Measurements from ENCODE around the gene ANKS1B. TPM values are rescaled to one million over a fixed set of nuclear protein-coding genes. Genes with fewer than 3 reads are reported as not detected.

Gene ANKS1B
- polyA plus RNA-seq, 3 donors = 3.9 to 5.2 (median 4.6) TPM

DNA sequence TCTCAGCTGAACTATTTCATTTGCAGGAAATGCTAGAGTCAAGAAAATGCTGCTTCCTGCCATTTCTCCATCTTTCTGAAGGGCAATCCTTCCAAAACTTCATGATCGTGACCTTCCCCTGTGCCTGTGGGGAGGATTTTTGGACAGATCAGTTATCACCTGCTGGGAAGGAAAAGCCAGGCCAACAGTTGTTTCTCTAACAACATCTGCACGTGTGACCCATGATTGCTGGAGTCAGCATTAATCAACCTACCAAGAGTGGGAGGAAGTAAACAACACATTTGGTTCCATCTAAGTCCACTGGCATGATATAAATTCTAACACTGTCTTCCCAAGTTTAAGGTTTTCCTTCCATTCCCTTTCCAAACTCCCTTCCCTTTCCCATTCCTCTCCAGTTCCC is 1167.0 kb downstream of the ANKS1B start:
- DNase-seq (ENCODE audit: extremely low read depth in 1 of 11, low read depth in 9 of 11, low spot score in 4 of 11) = peak in 7 of 11 donors; percentile 10 to 25 (median 15)

DNA sequence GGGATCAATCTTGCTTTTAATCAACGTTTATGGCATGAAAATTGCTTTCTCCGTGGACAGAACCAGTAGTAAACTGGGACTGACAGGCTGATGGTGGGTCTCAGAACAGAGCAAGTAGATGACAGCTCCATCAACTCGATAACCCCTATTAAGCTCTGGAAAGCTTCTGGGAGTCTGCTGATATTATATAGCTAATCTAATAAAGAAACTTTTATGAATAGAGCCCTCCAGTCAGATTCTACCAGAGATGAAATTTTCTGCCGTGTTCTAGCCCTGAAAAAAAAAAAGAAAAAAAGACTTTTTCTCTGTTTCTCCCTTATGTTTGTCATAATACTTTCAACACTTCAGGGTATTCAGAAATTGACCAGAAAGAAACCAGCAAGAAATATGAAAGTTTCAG is 1168.0 kb downstream of the ANKS1B start:
- no peak for DNase-seq (ENCODE audit: extremely low read depth in 1 of 11, low read depth in 9 of 11, low spot score in 4 of 11)

DNA sequence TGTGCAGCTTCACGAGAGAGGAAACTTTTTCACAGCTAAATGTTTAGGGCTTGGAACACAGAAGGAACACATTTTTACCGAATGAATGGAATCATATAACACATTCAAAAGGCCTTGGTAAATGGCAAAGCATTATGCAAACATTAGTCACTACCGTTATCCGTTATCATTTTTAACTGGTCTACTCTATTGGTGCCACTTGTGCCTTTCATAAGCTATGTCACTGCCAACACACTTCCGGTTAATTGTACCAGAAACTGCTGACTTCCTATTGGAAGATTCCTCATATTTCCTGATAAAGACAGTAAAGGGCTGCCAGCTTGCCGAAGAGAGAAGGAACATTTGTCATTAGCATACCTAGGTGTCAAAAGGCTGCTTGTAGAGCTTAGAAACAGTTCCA is 1170.5 kb downstream of the ANKS1B start:
- no peak for DNase-seq (ENCODE audit: extremely low read depth in 1 of 11, low read depth in 9 of 11, low spot score in 4 of 11)

DNA sequence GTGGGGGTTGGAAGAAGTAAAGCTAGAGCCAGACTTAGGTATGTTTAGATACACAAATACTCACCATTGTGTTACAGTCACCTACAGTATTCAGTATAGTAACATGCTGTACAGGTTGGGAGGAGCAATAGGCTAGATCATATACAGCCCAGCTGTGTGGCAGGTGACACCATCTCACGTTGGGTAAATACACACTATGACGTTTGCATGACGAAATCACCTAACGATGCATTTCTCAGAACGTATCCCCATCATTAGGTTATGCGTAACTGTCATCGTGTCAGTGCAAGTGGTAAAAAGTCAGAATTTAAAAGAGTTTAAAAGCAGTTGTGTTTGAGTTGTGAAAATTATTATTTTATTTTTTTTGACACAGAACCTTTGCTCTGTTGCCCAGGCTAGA is 1172.5 kb downstream of the ANKS1B start:
- no peak for DNase-seq (ENCODE audit: extremely low read depth in 1 of 11, low read depth in 9 of 11, low spot score in 4 of 11)

DNA sequence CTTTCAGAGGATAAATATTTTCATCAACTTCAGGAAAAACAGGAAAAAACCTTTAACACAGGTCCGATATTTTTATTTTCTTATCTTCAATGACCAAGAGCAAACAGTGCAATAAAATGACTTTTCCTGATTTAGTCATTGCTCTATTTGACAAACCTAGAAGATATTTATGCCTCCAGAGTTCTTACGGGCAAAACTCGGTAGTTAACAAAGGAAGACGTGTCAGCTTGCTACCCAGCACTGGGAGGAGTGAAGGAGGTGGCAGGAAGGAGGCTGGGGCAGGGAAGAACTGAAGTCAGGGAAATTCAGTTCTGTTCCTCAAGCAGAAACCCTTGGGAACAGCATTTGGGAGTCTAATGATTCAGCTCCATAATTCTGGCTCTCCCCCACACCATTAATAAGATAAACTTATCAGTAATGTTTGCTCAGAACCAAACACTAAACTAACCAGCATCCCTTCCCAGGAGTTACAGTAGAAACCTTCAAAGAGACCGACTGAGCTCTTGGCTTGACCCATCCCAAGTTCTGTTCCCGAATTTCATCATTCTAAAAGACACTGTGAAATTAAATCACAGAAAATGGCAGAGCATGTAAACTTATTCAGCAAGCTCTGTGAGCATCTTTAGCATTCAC is 1176.4 kb downstream of the ANKS1B start:
- DNase-seq (ENCODE audit: extremely low read depth in 1 of 11, low read depth in 9 of 11, low spot score in 4 of 11) = no peak

DNA sequence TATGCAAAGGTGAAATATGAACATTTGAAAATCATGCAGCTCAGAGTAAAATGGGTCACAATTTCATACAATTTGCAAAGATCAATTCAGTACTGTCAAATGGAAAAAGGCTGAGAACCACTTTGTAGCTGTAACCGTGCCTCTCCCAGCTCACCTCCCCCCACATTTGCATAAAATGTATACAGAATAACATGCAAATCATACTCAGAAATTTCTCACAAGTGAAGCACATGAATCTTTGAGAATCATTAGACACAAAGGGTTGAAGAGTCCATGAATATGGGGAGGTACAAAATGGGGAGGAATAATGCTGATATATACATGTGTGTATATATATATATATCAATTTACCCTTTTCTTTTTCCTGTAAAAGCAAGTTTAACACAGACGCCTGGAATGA is 1177.5 kb downstream of the ANKS1B start:
- no peak for DNase-seq (ENCODE audit: extremely low read depth in 1 of 11, low read depth in 9 of 11, low spot score in 4 of 11)

DNA sequence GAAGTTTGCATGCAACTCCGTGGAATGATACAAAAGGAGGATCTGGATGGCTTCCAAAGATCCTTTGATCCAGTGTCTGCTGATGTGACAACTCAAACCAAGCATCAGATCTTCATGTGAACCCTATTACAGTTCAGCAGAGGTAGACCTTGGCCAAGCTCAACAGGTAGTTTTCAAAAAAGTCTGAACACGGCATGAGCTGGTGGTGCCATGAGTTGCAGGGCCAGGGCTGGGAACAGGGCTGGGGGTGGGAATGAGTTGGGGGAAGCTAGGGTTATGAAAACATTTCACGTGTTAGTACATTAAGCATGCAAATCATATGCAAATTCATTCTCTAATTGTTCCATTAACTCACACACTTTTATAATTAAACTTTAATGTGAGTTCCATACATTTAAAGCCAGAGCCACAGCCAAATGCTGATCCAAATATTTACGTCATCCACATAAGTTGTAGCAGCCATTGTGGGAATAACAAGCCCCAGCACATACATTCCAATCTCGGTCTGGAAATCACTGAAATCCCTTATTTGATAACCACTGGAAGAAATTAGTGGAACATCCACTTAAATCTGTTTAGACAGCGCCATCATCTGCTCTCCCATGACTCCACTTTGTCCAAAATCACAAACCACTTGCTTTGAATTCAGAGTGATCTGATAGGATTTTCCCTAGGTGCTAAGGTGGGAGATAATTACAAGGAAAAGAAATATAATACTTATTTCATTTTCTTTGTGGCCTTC is 1181.1 kb downstream of the ANKS1B start:
- DNase-seq (ENCODE audit: extremely low read depth in 1 of 11, low read depth in 9 of 11, low spot score in 4 of 11) = no peak

DNA sequence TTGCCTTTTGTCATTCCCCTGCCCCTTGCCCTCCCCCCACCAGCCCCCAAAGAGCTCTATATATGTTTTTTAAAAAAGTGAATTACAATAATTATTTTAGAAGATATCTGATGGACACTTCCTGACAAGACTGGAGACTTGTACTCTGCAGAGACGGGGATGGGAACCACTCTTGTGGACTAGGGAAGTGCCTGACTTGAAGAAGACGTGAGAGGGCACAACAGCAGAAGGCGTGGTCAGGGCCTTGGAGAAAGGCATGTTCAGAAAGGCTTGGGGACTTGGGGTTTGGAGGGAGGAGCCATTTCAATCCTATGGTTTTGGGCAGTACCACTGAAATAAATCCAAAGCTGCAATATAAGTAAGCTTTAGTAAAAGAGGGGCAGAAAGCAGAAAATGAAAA is 1184.9 kb downstream of the ANKS1B start:
- no peak for DNase-seq (ENCODE audit: extremely low read depth in 1 of 11, low read depth in 9 of 11, low spot score in 4 of 11)

DNA sequence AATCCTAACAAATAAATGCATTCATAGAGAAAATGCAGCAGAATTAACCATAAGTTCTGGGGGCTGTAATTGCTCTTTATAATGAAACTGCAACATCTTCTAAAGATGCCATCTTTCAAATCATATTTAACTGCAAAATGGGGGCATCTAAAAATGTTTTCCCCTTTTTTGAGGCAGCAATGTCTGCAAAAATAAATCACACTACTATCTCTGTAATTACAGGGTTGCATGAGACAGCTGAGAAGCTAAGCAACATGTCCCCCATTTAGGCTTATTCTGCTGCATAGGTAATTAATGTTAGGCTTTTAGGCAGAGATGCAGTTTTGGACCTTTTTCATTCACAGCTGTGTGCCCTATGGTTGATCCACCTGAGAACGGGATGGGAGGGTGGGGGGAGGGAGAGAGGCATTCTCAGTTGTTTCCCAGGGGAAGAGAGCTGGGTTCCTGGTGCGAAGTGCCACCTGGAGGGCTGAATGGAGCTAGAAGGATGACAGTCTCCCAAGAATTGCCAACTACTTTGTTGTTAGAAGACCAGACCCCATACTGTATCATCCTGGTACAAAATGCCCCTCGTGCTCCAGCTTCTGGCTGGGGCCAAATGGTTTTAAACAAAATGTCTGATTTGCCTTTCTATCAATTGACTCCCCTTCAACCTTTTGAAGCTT is 1185.5 kb downstream of the ANKS1B start:
- DNase-seq (ENCODE audit: extremely low read depth in 1 of 11, low read depth in 9 of 11, low spot score in 4 of 11) = no peak

DNA sequence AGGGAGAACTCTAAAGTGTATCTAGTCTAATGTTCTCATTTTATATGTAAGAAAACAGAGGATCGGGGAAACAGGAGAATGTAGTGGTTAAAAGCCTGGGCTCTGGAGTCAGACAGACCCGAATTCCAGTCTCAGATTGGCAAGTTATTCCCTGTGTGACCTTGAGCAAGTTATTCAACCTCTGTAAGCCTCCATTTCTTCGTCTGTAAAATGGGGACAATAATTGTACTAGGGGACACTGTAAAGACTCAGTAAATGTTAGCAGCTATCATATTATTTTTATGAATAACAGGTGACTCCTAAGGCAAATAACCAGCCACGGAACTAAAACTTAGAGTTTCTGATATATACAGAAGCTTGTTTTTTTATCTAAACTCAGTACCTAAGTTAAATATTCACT is 1187.5 kb downstream of the ANKS1B start:
- DNase-seq (ENCODE audit: extremely low read depth in 1 of 11, low read depth in 9 of 11, low spot score in 4 of 11) = no peak

DNA sequence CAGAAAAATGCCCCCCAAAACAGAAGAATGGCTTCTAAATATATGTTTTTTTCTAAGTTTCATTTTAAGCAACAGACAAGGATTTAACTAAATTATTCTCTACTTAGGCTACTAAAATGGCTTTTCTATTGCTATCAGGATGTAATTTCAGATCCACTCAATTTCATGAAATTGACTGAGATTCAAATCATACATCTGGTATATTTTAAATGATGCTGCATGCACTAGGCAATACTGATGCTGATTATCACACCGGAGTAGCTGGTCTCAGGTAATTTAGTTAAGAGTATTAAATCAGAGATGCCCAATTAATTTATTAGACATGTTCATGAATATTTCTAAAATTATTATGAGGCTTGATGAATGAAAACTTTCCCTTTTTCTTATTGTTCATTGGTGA is 1188.0 kb downstream of the ANKS1B start:
- DNase-seq (ENCODE audit: extremely low read depth in 1 of 11, low read depth in 9 of 11, low spot score in 4 of 11) = no peak

DNA sequence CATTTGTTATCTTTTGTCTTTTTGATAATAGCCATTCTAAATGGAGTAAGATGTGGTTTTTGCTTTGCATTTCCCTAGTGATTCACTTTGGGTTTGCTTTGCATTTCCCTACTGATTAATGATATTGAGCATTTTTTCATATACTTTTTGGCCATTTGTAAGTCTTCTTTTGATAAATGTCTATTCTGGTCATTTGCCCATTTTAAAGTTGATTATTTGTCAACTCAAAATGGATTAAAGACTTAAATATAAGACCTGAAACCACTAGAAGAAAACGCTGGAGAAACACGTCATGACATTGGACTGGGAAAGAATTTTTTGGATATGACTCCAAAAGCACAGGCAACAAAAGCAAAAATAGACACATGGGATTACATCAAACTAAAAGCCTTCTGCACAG is 1191.6 kb downstream of the ANKS1B start:
- DNase-seq (ENCODE audit: extremely low read depth in 1 of 11, low read depth in 9 of 11, low spot score in 4 of 11) = no peak

DNA sequence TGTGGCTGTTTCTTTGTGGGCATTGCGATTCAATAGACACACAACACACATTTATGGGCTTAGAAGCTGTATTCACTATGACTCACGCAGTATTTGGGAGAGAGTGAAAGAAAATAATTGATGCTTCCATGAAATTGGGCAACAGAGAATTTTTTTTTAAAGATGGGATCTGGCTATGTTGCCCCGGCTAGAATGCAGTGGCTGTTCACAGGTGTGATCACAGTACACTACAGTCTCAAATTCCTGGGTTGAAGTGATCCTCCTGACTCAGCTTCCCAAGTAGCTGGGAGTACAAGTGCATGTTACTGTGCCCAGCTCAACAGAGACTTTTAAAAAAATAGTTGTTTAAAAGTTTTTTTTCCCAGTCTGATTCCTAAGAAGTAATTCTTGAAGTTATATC is 1193.3 kb downstream of the ANKS1B start:
- DNase-seq (ENCODE audit: extremely low read depth in 1 of 11, low read depth in 9 of 11, low spot score in 4 of 11) = no peak

DNA sequence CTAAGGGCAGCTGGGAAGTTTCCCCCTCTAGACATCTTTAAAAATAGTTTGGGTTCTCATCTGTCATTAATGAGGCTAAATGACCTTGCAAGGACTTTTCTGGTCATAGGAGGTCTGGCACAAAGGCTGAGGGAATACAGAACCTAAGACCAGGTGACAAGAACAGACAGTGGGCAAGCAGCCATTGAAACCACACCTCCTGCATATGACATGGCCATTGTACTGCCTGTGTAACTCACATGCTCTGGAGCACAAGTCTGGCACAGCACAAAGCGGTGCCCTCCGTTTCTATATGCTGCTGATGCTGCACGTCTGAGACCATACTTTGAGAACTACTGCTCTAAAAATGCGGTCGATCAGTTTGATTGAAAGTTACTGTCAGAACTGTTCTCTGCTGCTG is 1196.3 kb downstream of the ANKS1B start:
- no peak for DNase-seq (ENCODE audit: extremely low read depth in 1 of 11, low read depth in 9 of 11, low spot score in 4 of 11)

DNA sequence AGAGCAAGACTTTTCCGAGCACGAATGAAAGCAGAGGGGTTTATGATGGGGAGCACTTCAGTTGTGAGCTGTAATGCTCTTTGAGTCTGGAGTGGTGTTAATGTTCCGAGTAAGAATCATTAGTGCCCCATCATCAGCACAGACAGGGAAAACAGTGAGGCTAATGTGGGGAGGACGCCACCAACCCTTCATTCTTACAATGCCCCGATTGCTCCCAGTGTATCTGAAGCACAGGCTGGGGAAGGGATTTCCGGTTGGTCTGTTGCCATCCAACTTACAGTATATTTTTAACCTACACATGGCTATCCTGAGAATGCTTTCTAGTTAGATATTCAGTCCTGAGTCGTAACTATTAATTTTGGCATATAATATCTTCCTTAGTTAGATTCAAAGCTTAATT is 1198.1 kb downstream of the ANKS1B start:
- no peak for DNase-seq (ENCODE audit: extremely low read depth in 1 of 11, low read depth in 9 of 11, low spot score in 4 of 11)

DNA sequence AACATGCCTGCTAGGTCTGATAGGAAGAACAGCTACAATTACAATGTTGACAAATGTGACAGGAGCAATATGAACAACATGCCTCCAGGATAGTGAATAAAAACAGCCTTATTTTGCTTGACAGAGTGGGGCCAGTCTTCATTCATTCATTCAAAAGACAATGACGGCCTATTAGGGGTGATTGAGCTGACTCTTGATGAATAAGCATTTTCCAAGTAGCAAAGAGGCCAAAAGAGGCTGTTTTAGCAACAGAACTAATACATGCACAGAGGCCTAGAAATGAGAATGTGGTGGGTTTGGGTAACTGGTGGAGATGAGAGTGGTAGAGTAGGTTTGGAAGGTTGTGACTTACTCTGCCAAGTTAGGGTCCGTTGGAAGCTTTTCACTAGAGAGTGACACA is 1201.3 kb downstream of the ANKS1B start:
- no peak for DNase-seq (ENCODE audit: extremely low read depth in 1 of 11, low read depth in 9 of 11, low spot score in 4 of 11)

DNA sequence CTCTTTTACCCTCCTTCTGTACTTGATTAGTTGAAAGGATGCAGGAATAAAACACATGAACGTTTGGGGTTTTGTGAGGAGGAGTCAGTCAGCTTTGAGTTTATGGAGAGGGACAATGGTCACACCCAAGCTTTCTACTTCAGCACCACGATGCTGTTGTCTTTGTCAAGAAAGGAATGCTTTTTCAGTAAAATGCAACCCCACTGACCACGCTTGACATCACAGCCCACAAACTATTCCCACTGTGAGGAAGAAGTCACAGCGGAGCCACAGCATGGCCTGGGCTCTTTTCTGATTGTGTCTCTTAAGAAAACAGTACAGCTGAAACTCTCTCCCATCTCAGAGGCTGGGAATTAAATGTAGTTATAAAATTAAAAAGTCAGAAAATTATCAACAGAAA is 1204.5 kb downstream of the ANKS1B start:
- no peak for DNase-seq (ENCODE audit: extremely low read depth in 1 of 11, low read depth in 9 of 11, low spot score in 4 of 11)

DNA sequence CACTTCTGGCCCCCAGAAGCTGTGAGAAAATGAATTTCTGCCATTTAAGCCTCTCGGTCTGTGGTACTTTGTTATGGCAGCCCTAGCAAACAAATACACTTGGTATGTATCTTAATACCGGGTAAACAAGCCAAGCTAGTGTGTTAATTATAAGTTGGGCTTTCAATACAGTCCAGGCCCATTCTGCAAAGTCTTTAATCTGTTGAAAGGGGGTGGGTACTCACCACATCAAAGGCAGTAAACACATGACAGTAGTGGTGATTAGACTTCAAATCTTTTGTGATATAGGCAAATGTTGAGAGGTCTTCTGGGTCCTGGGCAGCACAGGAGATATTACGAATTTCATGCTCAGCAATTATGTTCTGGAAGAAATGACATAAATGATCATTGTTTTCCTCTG is 1211.9 kb downstream of the ANKS1B start:
- DNase-seq (ENCODE audit: extremely low read depth in 1 of 11, low read depth in 9 of 11, low spot score in 4 of 11) = no peak

DNA sequence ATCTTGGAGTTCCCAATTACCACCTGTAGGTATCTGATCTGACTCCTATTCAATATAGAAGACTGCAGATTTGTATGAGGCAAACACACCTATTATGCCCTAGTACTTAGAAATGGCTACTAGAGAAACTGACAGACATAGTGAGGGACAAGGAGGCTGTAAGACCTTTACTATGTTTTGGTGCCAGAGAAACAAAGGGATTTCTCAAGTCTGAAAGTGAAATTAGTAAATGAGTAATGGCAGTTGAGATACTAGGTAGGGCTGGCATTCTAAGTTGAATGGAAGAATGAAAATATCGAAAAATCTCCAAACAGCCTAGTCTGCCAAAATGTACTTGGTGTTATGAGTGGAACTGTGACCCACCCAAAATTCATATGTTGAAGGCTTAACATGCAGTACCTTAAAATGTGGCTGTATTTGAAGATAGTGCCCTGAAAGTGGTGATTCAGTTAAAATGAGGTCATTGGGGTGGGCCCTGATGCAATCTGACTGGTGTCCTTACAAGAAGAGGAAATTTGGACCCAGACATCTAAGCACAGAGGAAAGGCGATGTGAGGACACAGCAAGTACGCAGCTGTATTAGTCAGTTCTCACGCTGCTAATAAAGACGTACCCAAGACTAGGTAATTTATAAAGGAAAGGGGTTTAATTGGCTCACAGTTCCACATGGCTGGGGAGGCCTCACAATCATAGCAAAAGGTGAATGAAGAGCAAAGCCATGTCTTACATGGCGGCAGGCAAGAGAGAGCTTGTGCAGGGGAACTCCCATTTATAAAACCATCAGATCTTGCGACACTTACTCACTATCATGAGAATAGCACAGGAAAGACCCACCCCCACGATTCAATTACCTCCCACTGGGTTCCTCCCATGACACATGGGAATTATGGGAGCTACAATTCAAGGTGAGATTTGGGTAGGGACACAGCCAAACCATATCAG is 1212.7 kb downstream of the ANKS1B start:
- DNase-seq (ENCODE audit: extremely low read depth in 1 of 11, low read depth in 9 of 11, low spot score in 4 of 11) = no peak

All from renal cortex interstitium (tissue), 11 donors.